D721Med (cell line): ENCODE results near the gene NRN1L.
A peak's percentile ranks its signal among the peaks of the same experiment; 100 is the strongest.

Experiments used
- DNase-seq: peaks from one replicate; pipeline ENCODE4 v3.0.0; 2011; ENCODE audit warnings: low spot score; ENCODE audit not compliant: insufficient read length
- FAIRE-seq: peaks from 2 replicates; lab custom pipeline; 2011; peaks lifted over from hg19 to GRCh38; lab: Jason Lieb, UNC
- TF ChIP-seq, protein P1 (sequence below): IDR thresholded peaks from 2 replicates; pipeline ENCODE4 v1.5.1; 2012; ENCODE audit warnings: mild to moderate bottlenecking, control low read depth; ENCODE audit not compliant: insufficient read depth; ENCODE audit errors: missing control alignments

The NRN1L gene

DNA sequence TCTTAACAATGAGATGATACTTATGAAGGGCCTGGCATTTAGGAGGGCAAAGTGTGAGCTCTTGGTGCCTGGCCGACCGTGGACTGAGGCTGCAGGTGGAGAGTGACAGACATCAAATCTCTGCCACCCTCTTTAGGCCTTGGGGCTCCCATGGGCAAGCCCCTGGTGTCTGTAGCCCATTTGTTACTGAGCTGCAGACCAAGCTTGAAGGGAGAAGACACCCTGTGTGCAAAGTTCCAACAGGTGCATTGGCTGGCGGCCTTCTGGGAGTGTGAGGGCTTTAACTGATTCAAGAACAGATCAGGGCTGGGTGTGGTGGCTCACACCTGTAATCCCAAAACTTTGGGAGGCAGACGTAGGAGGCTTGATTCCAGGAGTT is 47.8 kb downstream of the NRN1L start:
- FAIRE-seq = no peak
- DNase-seq = no peak
- TF ChIP-seq, protein P1, sequence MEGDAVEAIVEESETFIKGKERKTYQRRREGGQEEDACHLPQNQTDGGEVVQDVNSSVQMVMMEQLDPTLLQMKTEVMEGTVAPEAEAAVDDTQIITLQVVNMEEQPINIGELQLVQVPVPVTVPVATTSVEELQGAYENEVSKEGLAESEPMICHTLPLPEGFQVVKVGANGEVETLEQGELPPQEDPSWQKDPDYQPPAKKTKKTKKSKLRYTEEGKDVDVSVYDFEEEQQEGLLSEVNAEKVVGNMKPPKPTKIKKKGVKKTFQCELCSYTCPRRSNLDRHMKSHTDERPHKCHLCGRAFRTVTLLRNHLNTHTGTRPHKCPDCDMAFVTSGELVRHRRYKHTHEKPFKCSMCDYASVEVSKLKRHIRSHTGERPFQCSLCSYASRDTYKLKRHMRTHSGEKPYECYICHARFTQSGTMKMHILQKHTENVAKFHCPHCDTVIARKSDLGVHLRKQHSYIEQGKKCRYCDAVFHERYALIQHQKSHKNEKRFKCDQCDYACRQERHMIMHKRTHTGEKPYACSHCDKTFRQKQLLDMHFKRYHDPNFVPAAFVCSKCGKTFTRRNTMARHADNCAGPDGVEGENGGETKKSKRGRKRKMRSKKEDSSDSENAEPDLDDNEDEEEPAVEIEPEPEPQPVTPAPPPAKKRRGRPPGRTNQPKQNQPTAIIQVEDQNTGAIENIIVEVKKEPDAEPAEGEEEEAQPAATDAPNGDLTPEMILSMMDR = no peak

DNA sequence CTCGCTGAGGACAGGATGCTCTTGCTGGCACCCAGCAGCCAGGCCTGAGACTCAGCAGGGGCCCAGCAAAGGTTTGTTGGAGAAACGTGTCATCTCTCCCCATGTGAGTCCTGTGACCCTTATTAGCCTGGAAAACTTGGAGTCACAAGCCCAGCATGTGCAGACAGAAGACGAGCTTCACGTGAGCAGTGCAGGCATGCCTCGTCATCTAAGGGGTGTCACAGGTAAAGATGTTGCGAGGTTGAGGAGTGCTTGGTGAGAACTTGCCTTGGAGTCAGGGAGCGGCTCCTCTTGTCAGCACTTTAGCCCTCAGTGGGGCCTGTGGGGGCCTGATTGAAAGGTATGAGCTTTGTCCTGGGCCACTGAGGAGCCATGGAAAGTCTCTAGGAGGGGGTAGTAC is 49.1 kb downstream of the NRN1L start:
- TF ChIP-seq, protein P1 = no peak
- DNase-seq (no peak), FAIRE-seq (no peak)

DNA sequence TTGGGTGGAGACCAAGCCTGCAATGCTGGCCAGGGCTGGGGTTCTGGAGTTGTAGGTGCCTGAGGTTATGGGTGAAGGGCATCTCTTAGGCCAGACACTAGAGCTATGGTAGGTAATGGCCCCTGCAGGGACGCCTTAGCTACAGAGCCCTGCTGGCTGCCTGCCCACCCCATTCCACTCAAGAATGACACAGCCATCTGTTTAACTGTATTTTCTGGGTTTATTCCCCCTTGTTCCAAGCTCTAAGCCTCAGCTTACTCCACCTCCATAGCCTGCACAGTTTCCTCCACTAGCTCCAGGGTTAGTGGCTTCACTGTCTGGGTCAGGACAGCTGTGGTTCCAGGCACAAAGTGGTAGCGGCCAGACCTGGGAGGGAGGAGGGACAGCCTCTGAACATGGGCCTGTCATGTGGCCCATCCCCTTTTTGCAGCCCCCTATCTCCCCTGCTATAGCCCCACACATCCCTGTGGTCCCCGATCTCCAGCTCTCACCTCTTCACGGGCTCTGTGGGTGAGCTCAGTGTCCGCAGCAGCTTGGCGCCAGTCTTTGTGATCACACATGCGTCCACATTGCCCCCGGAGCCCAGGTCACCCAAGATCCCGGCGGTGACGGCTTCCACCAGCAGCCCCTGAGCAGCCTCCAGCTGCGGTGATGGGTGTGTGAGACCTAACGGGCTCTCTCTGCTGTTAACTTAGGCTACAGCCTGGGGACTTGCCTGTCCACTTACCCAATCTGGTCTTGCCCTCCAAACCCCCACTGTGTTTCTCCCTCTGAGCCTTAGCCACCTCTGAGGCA is 49.8 kb downstream of the NRN1L start:
- TF ChIP-seq, protein P1 = no peak
- FAIRE-seq (no peak), DNase-seq (no peak)

DNA sequence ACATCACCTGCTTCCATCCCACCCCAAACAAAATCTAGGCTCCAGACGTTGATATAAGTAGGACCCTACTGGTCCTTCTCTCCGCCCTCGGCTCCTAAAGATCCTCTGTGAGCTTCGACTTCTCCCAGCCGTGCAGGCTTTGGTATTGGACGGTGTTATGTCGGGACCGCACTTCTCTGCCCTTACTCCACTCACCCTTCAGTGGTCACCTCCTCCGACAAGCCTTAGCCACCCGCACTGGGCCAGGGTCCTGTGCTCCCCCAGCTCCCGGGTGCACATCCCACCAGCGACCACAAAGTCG is 50.4 kb downstream of the NRN1L start:
- FAIRE-seq = no peak

DNA sequence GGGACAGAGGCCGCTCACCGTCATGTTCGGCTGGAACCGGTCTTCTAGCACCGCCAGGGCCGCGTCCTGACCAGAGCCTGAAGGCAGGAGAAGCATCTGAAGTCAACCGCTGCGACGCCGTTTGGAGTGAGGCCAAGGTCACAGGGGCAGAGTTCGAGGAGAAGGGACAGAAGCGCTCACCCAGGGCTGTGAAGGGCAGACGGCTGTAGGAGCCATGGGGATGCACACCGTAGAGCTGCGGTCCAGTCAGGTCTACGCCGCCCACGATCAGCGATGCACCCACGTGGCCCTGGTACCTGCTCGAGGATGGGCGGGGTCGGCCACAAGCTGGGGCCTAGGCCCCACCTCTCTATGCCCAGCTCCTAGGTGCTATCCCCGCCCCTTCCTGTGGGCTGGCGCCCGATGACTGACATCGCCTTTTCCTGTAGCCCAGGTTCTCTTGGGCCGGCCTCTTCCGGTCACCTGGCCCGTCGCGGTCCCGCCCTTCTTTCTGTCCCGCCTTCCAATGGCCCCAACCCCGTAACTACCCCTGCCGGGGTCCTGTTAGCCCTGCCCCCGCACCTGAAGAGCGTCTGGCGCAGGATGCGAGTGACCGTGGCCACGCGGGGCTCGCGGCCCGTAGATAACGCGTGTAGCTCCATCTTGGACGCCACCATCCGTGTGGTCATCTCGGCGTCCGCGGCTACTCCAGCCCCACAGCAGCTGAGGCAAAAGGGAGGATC is 50.9 kb downstream of the NRN1L start:
- TF ChIP-seq, protein P1 = no peak
- FAIRE-seq = no peak
- peak; percentile 97 for DNase-seq

More for the DNA sequence above, 50.4 kb downstream of the NRN1L start:
- TF ChIP-seq, protein P1 = no peak
- no peak for DNase-seq
